OCI-LY3 (cell line): Measurements from ENCODE around the gene NCK2.

Experiments
- CTCF ChIP-seq: fragments of 200-600, 300-600 bp; sonication (generic); IDR thresholded peaks from 2 replicates; pipeline ENCODE4 v1.5.1; 2014; ENCODE audit warnings: antibody characterized with exemption, low read length, low read depth
- EZH2phosphoT487 ChIP-seq: fragments of 200-600 bp; shearing (Covaris generic); IDR thresholded peaks from 2 replicates; pipeline ENCODE4 v1.6.1; 2018; ENCODE audit warnings: antibody characterized with exemption, mixed run types, low read depth

GRCh38 chr2:105896765-105897163, 152.1 kb downstream of the NCK2 start:
- TF ChIP-seq CTCF (0 out of 2 replicates have a peak, but pooled peaks have one; percentile 25), EZH2phosphoT487 (no peak)
